Brain pericyte (primary cell): Measurements from ENCODE around the gene WFIKKN2.

ENCODE experiments used
- DNase-seq: peaks from one replicate; pipeline ENCODE4 v3.0.0-alpha.2; 2012; ENCODE audit warnings: low read depth, low spot score

The WFIKKN2 gene

GRCh38 chr17:50834429-50835300, 721 bp upstream of the WFIKKN2 start:
- no peak for DNase-seq

- DNase-seq = no peak
These were observed 1.4 kb downstream of the WFIKKN2 start for GRCh38 chr17:50836826-50837225.

- no peak for DNase-seq
These were observed 2.0 kb downstream of the WFIKKN2 start for GRCh38 chr17:50837286-50837979.

GRCh38 chr17:50837980-50838954, 2.9 kb downstream of the WFIKKN2 start:
- DNase-seq = no peak

GRCh38 chr17:50839591-50840310, 4.4 kb downstream of the WFIKKN2 start:
- no peak for DNase-seq

GRCh38 chr17:50840311-50840851, 5.0 kb downstream of the WFIKKN2 start:
- no peak for DNase-seq

GRCh38 chr17:50841277-50841948, 6.0 kb downstream of the WFIKKN2 start:
- DNase-seq = no peak

- no peak for DNase-seq
These were observed 6.6 kb downstream of the WFIKKN2 start for GRCh38 chr17:50841949-50842354.

GRCh38 chr17:50842506-50843149, 7.2 kb downstream of the WFIKKN2 start:
- DNase-seq = no peak

- DNase-seq = no peak
These were observed 7.9 kb downstream of the WFIKKN2 start for GRCh38 chr17:50843150-50843905.

GRCh38 chr17:50844117-50844700, 8.8 kb downstream of the WFIKKN2 start:
- DNase-seq = no peak

GRCh38 chr17:50845240-50846147, 10.1 kb downstream of the WFIKKN2 start:
- no peak for DNase-seq

GRCh38 chr17:50847566-50847965, 12.2 kb downstream of the WFIKKN2 start:
- DNase-seq = no peak

- DNase-seq = no peak
These were observed 12.7 kb downstream of the WFIKKN2 start for GRCh38 chr17:50848039-50848438.

- DNase-seq = no peak
These were observed 13.3 kb downstream of the WFIKKN2 start for GRCh38 chr17:50848711-50849110.

- no peak for DNase-seq
These were observed 15.3 kb downstream of the WFIKKN2 start for GRCh38 chr17:50850640-50851039.

- no peak for DNase-seq
These were observed 17.7 kb downstream of the WFIKKN2 start for GRCh38 chr17:50853015-50853615.
